HFF-Myc (cell line): Measurements from ENCODE around the gene CDK15.

Source experiments
- DNase-seq: peaks from one replicate; pipeline ENCODE4 v3.0.0-alpha.2; 2011; ENCODE audit warnings: low read depth; ENCODE audit errors: extremely low read depth
- H3K4me3 ChIP-seq: replicated peaks from 2 replicates; pipeline ENCODE4 v1.5.1; 2011; ENCODE audit warnings: low read depth, mild to moderate bottlenecking, control low read depth, low read length
- CTCF ChIP-seq: IDR thresholded peaks from 2 replicates; pipeline ENCODE4 v1.5.1; 2012; ENCODE audit warnings: mild to moderate bottlenecking, low read depth, low read length, control low read depth; ENCODE audit errors: missing control alignments

CDK15 gene

GRCh38 chr2:201892516-201892915, 86.2 kb downstream of the CDK15 start:
- no peak overlapping the region for H3K4me3 ChIP-seq
- no peak for TF ChIP-seq CTCF
- no peak for DNase-seq

GRCh38 chr2:201900362-201900761, 94.0 kb downstream of the CDK15 start:
- no peak for TF ChIP-seq CTCF
- no peak overlapping the region for H3K4me3 ChIP-seq
- DNase-seq: no peak

- no peak overlapping the region for H3K4me3 ChIP-seq
- no peak for TF ChIP-seq CTCF
- no peak for DNase-seq
Measured at GRCh38 chr2:201901786-201902185, 95.4 kb downstream of the CDK15 start.

- no peak for DNase-seq
Measured at GRCh38 chr2:201904538-201905420, 98.4 kb downstream of the CDK15 start.

GRCh38 chr2:201906777-201907562, 100.6 kb downstream of the CDK15 start:
- TF ChIP-seq CTCF: no peak
- DNase-seq: no peak
- H3K4me3 ChIP-seq: no peak overlapping the region

More at GRCh38 chr2:201904538-201905420, 98.4 kb downstream of the CDK15 start:
- no peak overlapping the region for H3K4me3 ChIP-seq
- no peak for TF ChIP-seq CTCF

- no peak for DNase-seq
- no peak overlapping the region for H3K4me3 ChIP-seq
- no peak for TF ChIP-seq CTCF
Measured at GRCh38 chr2:201907563-201907881, 101.2 kb downstream of the CDK15 start.
